Loucy (cell line): ENCODE results near the gene JAKMIP3.

Source experiments
- CTCF ChIP-seq: fragments of 200-600 bp; sonication (generic); conservative IDR thresholded peaks from 2 replicates; pipeline ENCODE4 v1.5.1; 2014; ENCODE audit warnings: mild to moderate bottlenecking, antibody characterized with exemption, low read length
- EZH2phosphoT487 ChIP-seq: fragments of 200-600 bp; IDR thresholded peaks from 2 replicates; pipeline ENCODE4 v1.6.1; 2018; ENCODE audit warnings: antibody characterized with exemption, mild to moderate bottlenecking, moderate library complexity, borderline replicate concordance

- no peak for TF ChIP-seq CTCF
- no peak for TF ChIP-seq EZH2phosphoT487
Measured at GRCh38 chr10:132104471-132105301, 38.9 kb downstream of the JAKMIP3 start.
